Esophagus squamous epithelium (tissue), 4 donors: ENCODE data around the gene WWTR1.

Experiments
- POLR2A ChIP-seq, 4 donors: fragments of 450-650 bp; IDR thresholded peaks; one replicate each; pipeline ENCODE4 v1.6.1; 2017; ENCODE audit warnings: antibody characterized with exemption in 4 of 4, mild to moderate bottlenecking in 4 of 4, moderate library complexity in 3 of 4
- TF ChIP-seq, protein P1 (sequence below), 6 experiments: fragments of 450-650 bp in 4 of 6; fragments of 200-600 bp in 2 of 6; sonication (generic) in 2 of 6; IDR thresholded peaks; one replicate each; pipeline ENCODE4 v1.5.1; 2016 to 2019; ENCODE audit warnings: antibody characterized with exemption in 6 of 6, mild to moderate bottlenecking in 4 of 6, moderate library complexity in 4 of 6

DNA sequence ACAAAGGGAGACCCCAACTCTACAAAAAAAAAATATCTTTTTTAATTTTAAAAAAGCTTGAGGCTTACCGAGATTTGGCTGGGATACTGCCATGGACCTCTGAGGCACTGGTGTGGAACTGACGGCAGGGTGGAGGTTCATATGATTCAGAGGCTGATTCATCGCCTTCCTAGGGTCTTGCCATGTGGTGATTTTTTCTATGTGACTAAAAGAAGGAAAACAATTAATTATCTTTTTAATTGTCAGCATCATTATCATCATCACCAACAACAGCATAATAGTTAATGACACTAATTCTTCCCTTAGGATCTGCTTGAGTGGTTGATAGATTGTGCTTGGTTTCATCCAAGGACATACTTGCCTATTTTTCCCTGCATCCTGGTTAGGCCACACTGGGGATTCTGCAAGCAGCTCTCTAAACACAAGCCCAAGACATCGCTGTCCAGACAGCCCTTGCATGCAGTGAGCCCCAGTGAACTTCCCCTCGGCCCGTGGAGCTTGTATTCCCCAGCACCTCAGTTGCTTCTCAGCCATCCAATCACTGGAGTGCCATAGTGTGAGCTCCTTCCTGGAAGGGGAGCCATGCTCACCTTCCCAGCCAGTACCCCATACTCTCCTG, 84.9 kb downstream of the WWTR1 start:
- TF ChIP-seq POLR2A (IDR thresholded peaks at IDR 0.05), result no peak
- TF ChIP-seq, protein P1, sequence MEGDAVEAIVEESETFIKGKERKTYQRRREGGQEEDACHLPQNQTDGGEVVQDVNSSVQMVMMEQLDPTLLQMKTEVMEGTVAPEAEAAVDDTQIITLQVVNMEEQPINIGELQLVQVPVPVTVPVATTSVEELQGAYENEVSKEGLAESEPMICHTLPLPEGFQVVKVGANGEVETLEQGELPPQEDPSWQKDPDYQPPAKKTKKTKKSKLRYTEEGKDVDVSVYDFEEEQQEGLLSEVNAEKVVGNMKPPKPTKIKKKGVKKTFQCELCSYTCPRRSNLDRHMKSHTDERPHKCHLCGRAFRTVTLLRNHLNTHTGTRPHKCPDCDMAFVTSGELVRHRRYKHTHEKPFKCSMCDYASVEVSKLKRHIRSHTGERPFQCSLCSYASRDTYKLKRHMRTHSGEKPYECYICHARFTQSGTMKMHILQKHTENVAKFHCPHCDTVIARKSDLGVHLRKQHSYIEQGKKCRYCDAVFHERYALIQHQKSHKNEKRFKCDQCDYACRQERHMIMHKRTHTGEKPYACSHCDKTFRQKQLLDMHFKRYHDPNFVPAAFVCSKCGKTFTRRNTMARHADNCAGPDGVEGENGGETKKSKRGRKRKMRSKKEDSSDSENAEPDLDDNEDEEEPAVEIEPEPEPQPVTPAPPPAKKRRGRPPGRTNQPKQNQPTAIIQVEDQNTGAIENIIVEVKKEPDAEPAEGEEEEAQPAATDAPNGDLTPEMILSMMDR (IDR thresholded peaks at IDR 0.05), result no peak
